Measurements from ENCODE around the gene IRF8.
"Not testable (repeated sequence)": the region's sequence is repeated elsewhere in the genome, so short reads cannot be mapped to it uniquely, and the experiment has no call there.

The IRF8 gene

DNA sequence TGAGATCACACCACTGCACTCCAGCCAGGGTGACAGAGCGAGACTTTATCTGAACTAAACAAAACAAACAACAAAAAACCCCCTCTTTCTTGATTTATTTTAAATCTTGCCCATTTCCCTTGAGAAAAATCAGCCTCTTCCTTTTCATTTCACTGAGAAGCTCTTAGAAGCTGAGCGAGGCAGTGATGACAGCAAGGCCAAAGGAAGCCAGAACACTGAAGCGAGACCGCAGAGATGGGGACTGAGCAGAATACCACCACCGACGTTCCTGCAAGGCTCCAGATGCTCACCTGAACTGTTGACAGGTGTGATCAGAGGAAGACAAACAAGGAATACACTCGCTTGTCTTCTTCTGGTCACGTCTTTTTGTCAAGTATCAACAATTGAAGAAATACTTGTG, 30.5 kb upstream of the IRF8 start:
- no peak for DNase-seq

DNA sequence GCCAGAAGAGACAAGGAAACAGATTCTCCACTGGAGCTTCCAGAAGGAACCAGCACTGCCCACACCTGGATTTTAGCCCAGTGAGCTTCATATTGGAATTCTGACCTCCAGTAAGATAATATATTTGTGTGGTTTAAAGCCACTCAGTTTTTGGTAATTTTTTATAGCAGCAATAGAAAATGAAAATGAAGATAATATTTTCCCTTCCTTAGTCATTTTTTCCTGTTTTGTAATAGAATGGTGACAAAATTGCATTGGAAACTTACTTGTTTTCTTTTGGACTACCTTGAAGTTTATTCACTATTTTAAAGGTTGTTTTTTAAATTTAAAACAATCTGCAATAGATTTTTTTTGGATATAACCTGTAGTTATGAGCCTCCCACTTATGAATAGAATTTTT, 29.8 kb upstream of the IRF8 start:
- DNase-seq, result no peak

DNA sequence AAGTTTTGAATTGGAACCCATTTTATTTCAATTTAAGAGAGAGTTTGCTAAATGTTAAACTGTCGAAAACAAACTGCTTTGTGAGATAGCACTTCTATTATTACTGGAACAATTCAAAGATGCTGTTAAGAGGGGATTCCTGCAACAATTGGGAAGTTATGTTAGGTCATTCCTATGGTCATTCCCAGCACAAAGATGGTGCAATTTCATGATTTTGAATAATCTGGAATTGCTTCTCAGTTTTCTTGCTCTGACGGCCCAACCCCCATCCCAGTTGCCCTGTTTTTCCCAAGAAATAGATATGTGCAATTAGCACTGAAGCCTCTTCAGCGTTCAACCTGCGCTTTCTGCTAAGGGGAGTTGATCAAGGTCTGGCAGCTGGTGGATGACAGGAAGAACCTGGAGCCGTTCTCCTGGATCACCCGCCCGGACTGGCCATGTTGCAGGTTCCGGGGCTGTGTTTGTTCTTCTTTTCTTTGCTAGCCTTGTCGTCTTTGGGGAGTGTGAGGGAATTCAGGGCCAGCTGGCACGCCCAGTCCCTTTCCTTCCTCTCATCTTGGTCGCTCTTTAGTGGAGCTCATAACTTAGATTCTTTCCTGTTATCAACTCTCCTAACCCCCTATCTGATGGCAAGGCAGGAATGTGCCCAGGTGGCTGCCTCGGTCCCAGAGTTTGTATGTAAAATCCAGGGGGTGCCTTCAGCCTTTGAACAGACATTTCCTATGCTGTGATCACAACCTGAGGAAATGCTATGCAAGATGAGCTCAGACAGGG, 29.0 kb upstream of the IRF8 start:
- DNase-seq, result no peak

DNA sequence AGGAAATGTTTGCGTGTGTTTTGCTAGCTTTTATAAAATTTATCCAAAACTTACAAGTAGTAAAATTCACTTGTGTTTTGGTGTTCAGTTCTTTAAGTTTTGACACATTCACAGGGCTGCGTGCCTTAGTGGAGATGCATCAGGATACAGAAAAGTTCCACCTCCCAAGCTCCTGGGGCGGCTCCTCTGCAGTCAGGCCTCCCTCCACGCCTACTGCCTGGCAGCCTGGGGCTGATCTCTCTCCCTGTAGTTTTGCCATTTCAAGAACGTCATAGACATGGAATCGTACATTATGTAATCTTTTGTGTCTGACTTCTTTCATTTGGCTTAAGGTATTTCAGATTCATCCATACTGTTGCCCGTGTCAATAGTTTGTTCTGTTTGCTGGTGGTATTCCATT, 27.2 kb upstream of the IRF8 start:
- no peak for DNase-seq

DNA sequence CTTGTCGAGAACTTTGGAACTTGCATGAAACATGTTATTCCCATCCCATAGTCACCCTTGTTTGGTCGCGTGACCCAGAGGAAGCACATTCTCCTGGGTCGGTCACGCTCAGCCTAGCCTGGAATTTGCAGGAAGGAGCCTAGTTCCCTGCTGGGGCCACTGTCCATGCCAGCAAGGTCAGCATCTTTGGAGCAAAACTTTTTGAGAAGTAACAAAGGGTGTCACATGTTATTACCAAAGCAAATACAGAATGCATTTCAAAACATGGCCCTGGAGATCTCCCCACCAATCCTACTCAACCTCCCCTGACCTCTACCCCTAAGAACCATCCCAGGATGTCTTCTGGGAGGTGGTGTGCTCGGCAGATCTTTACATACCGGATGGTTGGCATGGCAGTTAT, 26.2 kb upstream of the IRF8 start:
- DNase-seq, result no peak

DNA sequence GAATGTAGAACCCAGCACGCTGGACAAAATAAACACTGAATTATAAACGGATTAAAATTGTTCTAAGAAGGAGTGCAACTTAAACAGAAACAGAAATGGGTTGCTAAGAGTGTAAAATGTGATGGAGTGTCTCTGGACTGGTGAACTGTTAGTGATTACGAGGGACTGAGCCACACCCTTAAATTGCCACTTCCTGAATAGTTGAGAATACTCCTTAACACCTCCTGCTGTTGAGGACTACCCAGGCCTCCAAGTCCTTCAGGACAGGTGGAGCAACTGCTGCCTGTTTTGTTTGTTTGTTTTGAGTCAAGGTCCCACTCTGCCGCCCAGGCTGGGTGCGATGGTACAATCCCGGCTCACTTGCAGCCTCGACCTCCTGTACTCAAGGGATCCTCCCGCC, 25.8 kb upstream of the IRF8 start:
- DNase-seq, result no peak

GRCh38 chr16:85874031-85874430, 24.9 kb upstream of the IRF8 start:
- DNase-seq, result not testable (repeated sequence)

GRCh38 chr16:85878407-85878806, 20.6 kb upstream of the IRF8 start:
- no peak for DNase-seq

DNA sequence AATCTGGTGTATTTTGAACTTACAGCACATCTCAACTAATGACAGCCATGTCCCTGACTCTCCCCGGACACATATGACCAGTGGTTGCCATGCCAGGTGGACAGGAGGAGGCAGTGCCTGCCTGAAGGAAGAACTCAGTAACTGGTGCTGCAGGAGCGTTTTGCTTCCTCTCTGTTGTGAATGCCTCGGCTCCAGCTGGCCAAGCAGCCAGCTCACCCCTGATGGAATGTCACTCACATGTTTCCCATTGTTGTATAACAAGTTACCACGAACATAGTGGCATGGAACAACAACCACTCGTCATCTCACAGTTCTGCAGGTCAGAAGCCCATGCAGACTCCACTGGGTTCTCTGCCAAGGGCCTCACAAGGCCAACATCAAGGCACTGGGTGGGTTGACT, 20.1 kb upstream of the IRF8 start:
- DNase-seq, result peak; percentile 58

DNA sequence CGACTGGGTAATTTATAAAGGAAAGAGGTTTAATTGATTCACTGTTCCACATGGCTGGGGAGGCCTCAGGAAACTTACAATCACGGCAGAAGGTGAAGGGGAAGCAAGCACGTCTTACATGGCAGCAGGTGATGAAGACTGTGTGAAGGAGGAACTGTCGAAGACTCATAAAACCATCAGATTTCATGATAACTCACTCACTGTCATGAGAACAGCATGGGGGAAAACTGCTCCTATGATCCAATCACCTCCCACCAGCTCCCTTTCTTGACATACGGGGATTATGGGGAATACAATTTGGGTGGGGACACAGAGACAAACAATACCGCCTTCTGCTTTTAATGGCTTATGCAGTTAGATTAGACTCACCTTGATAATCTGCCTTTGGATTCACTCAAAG, 19.4 kb upstream of the IRF8 start:
- DNase-seq, result no peak

DNA sequence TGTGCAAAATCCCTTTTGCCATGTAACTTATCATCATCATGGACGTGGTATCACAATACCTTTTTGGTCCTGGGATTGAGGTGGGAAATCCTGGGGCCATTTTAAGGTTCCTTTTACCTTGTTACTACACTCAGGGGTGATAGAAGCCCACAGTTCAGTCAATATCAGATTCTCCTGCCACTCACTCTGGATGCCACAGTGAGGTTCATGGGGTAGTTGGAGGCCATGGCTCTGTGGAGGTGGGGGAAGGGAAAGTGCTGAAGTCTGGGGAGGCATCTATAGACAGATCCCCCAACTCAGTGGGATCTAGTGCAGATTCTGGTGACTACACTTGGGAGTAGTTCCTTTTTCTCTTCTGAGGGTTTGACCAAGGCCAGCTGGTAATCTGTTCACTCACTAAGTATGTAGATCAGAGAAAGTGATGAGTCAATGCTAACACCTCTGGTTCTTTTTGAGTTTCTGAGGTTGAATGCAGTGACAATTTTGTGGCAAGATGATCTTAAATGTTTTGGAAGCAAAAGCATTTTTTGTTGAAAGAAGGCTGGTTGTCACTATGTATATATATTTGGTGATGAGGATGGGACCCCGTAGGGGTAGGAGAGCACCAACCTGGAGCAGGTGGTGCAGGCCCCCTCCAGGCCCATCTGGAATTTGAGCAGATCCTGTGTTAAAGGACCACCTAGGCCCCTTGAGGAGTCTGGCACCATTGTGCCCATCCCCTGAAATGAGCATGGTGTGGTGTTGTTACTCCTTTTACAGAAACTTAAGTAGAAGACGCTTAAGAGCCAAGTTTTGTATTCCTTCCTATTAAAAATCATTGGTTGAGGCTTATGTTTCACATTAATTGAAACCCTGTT, 18.8 kb upstream of the IRF8 start:
- DNase-seq, result no peak

GRCh38 chr16:85880861-85881260, 18.1 kb upstream of the IRF8 start:
- DNase-seq, result no peak

- DNase-seq, result no peak
Observed at GRCh38 chr16:85881436-85881835, 17.5 kb upstream of the IRF8 start.

DNA sequence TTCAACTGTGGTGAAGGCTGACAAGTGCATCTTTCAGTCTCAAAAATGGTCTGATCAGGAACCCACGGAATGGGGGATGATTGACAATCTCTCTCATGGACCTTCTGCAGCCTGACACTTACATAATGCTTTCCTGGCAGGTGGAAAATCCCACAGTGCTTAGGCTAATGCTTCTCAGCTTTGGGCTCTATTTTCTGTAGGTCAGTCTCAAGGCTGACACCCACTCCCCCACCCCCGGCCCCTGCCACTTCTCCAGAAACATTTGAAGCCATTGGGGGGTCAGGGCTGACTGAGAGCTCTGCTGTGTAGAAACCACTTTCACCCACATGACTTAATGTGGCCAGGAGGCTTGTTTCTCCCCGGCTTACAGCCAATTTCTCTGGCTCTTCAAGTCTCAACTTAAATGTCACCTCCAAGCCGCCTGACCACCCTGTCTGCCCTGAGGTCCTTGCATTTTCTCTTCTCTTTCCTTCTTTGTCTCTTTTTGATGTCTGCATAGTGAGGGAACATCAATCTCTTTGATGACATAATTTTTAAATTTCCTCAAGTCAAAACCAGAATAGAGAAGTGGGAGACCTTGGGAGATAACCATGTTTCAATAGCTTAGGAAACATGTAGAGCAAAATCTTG, 16.7 kb upstream of the IRF8 start:
- DNase-seq, result no peak

DNA sequence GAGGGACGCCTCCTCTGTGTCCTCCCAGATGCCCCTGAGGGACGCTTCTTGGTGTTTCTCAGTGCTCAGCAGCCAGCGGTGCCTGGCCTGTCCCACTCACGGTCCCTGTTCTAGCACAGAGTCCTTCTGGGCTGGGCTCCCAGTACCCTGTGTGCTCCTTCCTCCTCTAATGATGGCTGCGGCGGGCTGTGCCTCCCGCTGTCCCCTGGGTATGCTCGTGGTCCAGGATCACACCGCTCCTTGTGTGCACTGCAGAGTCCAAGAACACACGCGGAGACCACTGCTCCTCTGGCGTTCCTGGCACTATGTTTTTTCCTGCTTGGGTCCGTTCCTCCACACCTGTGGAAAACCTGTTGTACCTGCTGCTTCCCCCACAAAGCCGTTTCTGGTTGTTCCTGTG, 15.1 kb upstream of the IRF8 start:
- DNase-seq, result no peak

GRCh38 chr16:85884808-85885463, 14.0 kb upstream of the IRF8 start:
- DNase-seq, result no peak

- DNase-seq, result no peak
Observed at GRCh38 chr16:85885537-85885936, 13.4 kb upstream of the IRF8 start.

DNA sequence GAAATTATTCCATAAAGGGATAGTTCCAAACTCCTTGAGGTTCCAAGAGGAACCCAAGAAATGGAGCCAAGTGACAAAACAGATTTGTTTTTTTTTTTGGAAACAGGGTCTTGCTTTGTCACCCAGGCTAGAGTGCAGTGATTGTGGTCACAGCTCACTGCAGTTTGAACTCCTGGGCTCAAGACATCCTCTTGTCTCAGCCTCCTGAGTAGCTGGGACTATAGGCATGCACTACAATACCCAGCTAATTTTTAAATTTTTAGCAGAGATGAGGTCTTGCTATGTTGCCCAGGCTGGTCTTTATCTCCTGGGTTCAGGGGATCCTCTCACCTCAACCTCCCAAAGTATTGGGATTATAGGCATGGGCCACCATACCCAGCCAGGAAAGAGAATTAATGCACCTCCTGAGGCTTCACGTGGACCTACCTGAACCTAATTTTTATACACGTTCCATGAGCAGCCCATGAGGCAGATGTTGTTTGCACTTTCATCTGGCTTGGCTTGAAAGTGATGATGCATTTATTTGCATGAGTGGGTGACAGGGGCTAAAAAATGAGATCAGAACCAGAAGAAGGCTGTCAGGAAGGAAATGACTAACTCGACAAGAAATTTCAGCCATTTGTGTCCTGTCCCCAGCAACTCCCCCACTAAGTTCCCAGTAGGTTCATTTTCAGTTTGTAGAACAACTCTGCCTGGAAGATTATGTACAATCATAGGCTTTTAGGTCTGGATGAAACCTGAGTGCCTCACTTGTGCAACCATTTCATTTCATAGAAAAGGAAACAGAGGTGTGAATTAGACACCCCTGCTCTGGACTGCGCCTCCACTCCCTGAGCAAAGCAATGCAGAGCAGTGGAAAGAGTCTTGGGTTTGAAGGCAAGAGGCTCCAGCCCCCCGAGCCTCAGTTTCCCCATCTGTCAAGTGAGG, 10.3 kb upstream of the IRF8 start:
- DNase-seq, result peak; percentile 82

DNA sequence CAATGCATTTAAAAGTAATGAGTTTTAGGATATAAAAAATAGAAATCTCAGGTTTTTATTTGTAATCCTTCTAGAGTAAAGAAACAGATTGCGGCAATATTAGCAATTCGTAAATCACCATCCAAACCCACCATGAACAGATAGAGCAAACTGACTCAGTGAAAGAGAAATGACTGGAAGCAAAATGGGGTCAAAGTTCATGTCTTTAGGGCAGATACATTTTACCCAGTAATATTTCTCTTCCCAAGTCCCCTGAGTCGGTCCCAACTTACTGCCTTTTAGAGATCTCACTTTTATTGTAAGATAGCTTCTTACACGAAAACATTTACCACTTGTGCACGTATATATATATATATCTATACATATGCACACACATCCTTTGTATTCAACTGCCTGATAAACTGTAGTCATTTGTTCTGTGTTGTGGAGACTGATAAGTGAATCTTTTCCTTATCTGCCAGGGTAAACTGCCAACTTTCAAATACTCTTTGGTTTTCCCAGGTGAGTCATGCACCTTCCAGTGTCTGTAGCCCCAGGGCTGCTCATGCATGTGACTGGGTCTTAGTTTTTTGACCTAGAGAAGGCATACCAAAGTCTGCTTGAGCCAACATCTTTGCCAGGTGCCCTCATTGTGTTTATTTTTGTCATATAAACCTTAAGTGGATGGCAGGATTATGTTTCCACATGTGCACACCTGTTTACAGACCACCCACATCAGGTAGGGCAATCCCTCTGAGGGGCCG, 7.8 kb upstream of the IRF8 start:
- DNase-seq, result no peak

DNA sequence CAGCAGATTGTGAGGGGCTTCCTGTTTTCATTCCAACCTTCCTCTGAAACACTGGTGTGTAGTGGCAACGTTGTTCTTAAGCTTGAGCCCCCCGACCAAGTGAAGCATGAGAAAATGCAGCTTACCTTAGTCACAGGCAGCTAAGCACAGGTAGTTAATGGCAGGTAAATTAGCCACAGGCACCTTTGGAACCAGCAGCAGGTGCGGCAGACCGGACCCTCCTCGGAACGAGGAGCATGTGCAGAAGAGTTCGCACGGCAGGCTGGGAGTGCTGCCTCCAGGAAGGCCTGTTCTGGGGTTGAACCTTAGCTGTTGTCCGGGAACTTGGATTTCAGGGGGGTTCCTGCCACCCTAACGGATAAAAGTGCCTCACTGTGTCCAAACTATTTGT, 7.2 kb upstream of the IRF8 start:
- DNase-seq, result no peak

DNA sequence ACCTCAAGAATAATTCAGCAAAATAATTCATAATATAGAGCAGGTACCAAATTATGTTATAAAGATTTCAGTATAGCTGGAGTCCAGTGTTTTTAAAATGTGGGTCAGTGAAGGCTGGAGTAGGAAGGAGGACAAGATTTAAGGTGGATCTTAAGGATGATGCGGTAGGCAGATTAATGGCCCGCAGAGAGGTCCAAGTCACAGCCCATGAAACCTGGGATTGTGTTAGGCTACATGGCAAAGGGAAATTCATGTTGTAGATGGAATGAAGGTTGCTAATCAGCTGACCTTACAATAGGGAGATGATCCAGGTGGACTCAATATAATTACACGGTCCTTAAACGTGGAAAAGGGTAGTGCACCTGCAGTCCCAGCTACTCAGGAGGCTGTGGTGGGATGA, 6.2 kb upstream of the IRF8 start:
- no peak for DNase-seq

Data from fibroblast of skin of abdomen (primary cell).